Epidermal melanocyte (primary cell): ENCODE results near the gene UBL4A.
"Not testable (repeated sequence)": the region's sequence is repeated elsewhere in the genome, so short reads cannot be mapped to it uniquely, and the experiment has no call there.

Source experiments
- DNase-seq: peaks from one replicate; pipeline ENCODE4 v3.0.0; 2011; ENCODE audit warnings: low spot score; ENCODE audit not compliant: insufficient read length

The UBL4A gene

DNA sequence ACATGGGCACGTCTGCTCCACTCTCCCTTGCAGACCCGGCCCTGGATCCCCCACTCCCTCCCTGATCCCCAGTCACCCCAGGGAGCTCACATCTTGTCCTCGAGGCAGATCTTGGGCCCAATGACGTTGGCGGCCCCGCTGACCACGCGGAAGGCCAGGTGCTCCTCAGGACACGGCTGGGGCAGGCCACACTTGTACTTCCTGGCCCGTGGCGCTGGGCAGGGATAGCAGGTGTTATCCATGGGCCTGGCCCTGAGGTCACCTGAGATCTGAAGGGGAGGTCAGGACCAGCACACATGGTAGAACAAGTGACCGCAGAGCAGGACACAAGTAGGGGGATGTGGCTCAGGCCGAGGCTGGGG, 21.9 kb upstream of the UBL4A start:
- no peak for DNase-seq

DNA sequence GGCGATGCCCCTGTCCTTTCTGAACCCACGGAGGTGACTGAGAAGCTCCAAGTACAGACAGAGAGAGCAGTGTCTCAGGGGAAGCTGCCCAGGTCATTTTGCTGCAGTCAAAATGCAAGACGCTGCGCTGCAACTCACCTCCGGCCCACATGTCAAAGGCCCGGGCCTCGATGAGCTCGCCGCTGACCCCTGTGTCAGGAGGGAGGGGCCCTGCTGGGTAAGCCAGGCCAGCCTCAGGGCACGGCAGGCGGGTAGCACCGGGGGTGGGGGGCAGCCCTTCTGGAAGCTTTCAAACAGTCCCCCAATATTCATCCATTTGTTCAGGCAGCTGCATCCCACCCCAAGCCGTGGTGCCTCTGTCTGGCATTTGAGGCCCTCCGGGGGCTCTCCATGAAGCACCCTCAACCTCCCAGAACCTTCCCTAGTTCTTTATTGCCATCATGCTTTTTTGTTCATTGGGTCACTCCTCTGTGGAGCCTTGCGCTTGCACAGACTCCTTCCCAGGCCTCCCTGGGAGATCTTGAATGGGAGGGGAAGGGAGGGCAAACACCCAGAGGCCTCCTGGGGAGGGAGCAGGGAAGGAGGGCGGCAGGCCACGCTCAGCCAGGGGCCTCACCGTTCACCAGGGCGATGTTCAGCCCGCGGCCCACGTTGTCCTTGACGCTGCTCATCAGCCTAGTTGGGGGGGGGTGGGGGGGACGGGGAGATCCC, 21.4 kb upstream of the UBL4A start:
- no peak for DNase-seq

DNA sequence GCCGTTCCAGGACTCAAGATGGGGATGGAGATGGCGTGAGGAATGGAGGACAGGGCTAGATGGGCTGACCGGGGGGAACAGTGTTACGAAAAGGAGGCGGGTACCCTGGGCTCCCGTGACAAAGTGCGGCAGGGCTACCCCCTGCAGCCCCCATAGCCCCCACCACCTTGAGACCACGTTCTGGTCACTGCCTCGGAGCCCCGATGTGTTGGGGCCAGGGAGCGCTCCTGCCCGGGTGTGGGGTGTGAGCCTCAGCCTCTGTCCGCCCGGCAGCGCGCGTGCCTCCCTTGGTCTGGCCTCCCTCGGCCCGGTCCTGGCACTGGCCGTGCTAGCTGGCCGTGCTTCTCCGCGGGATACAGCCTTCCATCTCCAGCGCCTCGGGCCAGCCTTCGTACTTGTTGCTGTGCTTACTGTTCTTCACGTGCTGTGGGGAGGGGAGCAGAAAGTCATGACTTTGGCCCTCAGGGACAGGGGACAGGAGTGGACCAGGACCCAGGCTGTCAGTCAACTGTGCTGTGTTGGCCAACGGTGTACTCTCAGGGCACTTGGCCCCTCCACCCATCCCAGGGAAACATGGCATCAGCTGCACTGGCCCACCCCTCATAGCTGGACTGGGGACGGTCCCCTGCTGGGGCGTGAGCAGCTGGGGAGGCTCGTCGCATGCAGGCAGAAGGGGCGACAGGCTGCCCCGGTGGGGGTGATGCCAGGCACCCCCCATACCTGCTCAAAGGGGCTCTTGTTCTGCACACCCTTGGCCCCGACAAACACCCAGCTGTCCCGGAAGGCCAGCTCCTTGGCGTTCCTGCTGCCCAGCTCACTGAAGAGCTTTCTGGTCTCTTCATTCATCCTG, 20.3 kb upstream of the UBL4A start:
- no peak for DNase-seq

DNA sequence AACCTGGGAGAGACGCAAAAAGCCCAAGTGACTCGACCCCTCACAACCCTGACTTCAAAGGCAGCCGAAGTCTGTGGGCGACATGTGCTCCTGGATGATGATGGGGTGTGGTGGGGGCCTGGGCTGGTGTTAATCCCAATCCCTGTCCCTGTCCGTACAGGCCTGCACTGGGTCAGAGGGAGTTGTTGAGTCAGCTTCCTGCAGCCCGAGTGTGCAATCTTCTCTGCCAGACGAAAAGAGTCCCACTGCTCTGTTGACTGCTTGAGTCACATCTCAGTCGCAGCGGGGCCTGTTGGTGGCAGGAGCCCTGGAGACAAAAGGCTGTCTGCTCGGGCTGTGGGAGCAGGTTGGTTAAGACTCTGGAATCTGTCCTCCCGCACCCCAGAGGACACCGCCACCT, 19.3 kb upstream of the UBL4A start:
- no peak for DNase-seq

DNA sequence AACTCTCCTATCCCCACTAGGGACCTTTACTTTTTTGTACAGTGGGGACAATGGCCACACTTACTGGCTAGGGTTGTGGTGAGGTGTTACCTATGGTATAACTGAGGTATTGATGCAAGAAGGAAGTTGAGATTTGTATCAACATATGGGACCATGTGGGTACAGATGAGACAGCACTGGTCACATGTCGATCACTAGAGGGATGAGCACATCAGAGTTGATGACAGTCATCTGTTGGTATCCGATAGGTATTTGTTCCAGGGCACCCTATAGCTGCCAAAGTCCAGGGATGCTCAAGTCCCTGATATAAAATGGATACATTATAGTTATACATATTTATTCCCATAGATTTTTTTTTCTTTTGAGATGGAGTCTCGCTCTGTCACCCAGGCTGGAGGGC, 16.6 kb upstream of the UBL4A start:
- no peak for DNase-seq

DNA sequence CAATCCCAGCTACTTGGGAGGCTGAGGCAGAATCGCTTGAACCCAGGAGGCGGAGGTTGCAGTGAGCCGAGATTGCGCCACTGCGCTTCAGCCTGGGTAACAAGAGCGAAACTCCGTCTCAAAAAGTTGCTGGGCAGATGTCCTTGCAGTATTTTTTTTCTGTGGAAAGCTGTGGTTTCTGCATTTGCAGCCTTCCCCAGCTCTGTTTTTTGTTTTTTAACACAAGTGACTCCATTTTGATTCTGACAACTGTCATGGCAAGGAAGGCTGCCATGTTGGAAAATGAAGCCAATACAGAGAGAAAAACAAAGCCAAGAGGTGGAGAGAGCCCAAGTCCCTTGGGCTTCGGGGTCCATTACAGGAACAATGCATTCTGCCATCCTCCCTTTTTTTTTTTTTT, 15.7 kb upstream of the UBL4A start:
- no peak for DNase-seq

DNA sequence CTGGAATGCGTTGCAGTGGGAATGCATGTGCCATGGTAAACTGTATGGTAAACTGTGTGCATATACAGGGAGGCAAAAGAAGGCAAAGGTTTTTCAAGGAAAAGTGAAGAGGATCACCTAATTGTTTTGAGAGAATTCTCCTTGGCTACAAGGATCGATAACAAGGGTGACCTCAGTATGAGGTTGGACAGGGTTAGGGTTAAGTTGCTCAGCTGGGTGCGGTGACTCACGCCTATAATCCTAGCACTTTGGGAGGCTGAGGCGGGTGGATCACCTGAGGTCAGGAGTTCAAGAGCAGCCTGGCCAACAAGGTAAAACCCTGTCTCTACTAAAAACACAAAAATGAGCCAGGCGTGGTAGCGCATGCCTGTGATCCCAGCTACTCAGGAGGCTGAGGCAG, 15.0 kb upstream of the UBL4A start:
- not testable (repeated sequence) for DNase-seq

DNA sequence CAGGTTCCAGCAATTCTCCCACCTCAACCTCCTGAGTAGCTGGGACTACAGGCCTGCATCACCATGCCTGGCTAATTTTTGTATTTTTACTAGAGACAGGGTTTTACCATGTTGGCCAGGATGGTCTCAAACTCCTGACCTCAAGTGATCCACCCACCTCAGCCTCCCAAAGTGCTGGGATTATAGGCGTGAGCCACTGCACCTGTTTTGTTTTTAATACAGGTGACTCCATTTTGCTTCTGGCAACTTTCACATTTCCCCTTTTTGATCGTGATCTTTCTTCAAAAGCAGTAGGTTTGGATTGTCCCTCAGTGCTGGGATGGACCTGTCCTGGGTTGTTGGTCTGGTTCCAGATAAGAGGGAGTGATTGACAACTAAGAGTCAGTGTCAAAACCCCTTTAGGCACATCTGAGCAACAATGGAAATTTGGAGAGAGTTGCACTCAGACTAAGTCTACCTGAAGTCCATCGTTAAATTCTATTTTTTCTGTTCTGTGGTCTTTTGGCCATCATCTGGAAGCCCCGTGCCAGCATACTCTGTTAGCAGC, 10.2 kb upstream of the UBL4A start:
- DNase-seq, result not testable (repeated sequence)

DNA sequence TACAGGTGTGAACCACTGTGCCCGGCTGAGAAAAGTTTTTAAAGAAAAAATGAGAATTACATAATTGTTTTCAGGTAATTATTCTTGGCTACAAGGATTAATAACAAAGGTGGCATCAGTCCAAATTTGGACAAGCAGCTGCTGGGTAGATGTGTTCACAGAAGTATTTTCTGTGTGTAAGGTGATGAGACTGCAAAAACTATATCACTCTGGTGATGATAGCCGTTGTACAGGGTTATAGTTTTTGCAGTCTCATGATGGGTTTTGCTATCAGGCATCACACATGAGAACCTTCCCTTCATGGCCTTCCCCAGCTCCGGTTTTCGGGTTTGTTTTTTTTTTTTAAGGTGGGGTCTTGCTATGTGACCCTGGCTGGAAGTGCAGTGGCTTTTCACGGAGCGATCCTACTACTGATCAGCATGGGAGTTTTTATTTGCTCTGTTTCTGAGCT, 9.1 kb upstream of the UBL4A start:
- DNase-seq, result no peak

DNA sequence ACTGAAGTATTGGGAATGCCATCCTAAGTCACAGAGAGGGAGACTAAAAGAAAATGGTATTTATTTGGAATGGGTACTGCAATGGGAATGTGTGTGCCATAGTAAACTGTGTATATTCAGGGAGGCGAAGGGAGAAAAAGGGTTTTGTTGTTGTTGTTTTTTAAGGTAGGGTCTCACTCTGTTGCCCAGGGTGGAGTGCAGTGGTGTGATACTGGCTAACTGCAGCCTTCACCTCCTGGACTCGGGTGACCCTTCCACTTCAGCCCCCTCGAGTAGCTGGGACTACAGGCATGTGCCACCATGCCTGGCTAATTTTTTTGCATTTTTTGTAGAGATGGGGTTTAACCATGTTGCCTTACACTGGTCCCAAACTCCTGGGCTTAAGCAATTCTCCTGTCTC, 8.3 kb upstream of the UBL4A start:
- no peak for DNase-seq

DNA sequence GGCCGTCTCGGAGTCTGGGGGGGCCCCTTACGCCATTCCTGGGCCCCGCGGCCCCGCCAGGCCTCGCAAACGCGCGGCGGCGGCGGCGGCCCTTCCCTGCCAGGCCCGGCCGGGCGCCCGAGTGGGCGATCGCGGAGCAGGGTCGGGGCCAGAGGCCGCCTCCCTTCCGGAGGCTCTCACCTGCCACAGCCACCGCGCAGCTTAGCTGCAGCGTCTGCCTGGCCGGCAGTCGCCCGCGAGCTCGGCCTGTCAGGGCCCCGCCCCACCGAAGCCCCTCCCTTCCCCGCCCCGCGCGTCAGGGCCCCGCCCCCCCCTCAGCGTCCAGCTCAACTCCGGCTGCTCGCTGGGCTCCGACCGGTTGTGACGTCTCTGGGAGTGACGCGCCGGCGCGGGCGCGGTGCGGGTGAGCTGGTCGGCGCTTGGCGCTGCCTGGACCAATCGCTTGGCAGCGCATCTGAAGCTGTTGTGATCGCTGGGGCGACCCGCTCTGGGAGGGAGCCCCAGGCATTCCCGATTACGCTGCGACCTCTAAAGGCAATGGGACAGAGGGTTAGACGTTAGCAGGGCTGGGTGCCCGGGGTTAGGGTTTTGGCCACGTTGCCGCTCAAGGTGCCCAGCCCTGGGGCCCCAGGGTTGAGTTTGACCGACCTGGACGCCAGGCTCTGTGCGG, 4.1 kb upstream of the UBL4A start, which contains the start of gene SLC10A3:
Gene SLC10A3 (minus strand): TSS at position 216 of the 670 bp plus-strand sequence. CDS start 1,689 bp downstream, outside the sequence.
- peak; percentile 93 for DNase-seq

DNA sequence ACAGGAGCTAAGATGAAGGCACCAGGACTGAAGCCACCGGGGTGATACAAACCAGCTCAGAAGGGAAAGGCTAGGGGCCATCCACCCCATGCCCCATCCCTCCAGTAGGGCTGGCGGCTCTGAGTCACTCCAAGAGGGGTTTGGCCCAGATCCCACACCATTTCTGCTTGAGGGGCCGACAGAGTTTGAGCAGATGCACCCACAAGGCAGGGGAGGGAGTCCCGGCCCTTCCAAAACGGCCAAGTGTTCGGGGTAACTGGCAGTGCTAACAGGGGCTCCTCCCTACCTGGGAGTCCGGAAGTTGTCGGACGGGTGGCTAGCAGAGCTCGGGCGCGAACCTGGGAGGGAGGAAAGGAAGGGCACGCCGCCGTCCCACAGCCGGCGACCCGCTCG, 3.6 kb upstream of the UBL4A start:
- no peak for DNase-seq

DNA sequence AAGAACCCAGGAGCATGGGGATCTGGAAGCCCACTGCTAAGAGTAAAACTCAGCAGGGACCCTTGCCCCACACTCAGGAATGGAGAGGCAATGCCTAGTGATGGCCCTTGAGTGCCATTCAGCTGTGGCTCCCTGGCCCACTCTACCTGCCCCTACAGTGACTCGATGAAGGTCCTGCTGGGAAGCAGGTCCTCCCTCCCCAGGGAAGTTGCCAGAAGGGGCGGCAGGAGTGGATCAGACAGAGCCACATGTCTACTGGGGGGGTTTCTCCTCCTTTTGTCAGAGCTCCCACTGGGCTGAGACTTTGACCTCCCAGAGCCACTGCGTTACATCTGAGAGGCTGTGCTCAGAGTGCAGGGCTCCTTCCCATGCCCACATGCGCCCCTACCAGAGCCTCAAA, 2.8 kb upstream of the UBL4A start:
- no peak for DNase-seq

DNA sequence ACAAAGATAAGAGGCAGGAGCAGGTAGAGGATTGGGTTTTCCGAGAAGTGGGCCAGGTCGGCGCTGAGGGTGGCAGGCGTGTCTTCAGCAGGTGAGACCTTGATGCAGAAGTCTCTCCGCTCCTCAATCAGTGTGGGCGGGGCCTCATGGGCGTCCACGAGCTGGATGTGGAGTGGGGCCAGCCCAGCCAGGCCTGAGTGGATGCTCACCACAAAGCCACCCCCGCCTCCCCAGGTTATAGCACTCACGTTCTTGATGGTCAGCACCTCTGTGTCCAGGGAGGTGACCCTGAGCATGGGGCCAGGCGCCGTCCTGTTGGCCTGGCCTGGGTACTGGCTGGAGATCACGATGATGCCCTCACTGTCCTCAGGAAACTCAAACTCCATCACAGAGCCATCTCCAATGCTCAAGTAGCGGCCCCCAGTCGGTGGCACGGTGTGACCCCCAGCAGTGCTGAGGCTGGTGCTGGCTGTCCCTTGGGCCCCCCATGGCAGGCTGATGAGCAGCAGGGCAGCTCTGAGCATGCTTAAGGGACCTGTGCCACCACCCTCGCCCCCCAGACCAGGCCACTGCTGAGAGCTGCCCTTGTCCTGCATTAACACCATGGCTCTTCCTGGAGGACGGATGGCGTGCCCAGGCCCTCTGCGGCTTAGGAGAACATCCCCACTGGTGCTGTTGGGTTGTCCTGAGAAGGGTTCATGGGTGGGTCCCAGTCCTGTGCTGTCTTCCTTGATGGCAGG, 2.1 kb upstream of the UBL4A start:
- no peak for DNase-seq

DNA sequence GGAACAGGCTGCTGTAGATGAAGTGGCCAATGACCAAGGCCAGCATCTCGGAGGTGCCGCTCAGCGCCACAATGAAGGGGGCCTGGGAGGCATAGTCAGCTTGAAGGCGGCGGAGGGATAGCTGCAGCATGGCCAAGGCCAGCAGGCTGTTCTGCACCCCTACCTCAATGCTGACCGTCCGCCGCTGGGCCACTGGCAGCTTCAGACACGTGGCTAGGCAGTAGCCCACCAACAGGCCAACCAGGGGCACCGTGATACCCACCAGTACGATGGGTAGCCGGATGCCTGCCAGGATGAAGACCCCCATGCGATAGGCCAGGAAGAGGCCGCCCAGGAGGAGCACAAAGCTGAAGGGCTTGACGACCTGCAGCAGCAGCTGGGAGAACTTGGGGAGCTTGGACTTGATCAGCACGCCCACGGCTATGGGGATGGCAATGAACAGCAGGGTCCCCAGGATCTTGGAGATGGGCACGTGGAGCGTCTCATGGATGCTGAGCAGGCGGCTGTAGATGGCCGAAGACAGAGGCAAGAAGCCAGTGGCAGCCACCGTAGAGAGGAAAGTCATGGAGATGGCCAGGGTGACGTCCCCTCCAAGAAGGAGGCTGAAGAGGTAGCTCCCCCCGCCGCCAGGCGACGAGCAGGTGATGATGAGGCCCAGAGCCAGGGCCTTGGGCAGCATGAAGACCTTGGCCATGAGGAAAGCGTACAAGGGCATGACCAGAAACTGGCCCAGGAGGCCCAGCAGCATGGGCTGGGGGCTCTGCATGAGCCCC, 1.3 kb upstream of the UBL4A start:
- DNase-seq, result no peak

DNA sequence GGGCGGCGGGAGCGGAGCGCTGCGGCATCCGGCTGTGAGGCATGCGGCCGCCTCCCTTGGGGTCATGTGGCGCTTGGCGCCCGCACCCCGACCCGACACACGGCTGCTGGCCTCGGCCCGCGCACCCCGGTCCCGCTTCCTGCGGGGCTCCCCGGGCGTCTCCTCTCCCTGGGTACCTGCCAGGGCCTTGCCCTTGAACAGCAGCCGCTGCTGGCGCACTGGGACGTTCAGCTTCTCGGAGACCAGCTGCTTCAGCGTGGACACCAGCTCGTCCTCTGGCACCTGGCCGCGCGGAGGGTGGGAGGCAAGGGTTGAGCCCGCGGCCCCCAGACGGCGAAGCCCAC, 391 bp downstream of the UBL4A start:
- no peak for DNase-seq

DNA sequence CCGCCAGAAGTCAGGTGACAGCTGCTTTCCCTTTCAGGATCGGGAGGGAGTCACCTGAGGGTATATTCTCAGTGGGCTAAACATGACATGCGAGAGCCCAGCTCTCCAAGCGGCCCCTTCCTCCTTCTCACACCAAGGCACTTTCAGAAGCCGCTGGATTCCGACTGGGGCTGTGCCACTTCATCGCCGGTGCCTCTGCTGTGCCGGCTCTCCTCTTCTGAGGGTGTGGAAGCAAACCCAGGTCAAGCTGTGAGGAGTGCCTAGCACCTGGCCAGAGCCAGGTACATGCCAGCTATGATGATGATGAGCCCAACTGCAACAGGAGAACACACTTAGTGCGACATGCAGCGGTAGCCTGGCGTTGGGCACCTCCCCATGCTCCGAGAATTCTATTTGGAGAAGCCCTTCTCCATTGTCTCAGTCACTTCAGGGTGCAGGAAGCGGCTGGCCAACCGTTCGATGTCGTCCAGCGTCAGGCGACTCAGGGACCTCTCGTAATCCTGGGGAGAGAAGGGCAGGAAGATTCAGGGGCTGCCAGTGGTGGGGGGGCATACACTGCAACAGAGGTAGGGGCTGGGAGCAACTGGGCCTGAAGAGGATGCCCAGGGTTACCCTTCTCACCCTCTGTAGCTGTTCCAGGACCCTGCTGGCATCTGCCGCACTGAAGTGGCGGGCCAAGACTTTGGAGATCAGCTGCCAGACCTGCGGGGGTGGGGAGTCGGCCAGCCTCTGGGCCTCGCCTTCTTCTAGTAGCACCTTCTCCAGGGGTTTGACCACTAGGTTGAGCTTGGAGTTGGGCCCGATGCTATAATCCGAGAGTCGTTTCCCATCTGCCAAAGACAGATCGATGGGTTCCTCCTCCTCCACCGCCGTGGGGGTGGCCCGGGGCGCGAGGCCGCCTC, 1.0 kb downstream of the UBL4A start:
- no peak for DNase-seq

DNA sequence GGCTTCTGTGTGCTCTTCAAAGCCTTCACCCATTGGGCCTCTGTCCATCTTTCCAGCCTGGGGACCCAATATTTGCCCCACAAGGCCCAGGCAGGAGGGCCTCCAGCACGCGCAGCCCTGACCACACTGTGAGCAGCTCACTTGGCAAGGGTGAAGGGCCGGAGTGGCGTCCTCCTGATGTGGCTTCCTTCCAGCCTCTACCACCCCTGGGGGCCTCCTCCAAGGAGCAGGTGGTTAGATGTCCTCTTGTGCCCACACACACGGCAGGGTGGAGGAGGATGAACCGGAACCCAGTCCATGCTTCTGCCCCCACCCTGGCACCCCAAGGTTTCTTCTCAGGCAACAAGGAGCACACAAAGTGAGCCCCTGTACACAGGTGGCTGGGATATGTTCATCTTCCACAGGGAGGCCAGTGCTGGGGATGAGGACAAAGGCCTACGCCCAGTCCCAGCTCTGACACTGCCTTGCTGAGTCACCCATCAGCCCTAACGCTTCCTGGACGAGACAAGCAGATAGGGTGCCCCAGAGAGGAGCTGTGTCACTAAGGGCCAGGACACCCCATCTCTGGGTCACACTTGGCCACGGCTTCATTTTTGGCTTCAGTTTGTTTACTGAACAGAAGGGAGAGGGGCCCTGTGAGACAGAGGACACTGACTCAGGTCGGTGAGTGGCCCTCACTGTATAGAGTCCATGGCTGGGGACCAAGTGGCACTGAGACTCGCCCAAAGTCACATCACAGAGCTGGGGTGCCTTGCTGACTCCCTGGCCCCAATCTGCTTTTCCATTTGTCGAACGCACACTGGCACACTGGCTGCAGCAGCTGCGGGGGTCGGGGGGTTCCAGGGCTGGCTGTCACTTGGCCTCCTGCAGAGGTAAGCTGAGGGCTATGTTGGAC, 1.9 kb downstream of the UBL4A start:
- DNase-seq, result no peak

DNA sequence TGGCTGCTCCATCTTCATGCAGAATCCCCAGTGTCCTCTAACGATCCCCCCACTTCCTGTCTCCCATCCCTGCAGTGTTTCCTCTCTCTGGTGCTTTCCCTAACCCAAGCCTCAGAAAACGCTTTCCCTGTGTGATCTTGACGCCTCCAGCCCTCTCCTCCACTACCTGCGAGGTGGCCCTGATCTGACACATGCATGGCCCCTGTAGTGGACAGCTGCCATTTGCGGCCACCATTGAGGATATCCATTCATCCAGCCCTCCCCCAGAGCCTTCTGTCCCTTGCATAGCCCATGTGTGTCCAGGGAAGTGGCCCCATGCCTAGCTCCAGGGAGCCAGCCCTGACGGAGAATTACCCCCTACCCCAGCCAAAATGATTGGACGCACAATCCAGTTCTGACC, 3.1 kb downstream of the UBL4A start:
- DNase-seq, result no peak
